GM19099 (cell line): ENCODE data around the gene DOCK2.

Experiments used
- POLR2A ChIP-seq: IDR thresholded peaks from 3 replicates; pipeline ENCODE4 v1.6.1; 2011; ENCODE audit warnings: low read depth; ENCODE audit not compliant: insufficient read length; ENCODE audit errors: extremely low read depth

The DOCK2 gene

DNA sequence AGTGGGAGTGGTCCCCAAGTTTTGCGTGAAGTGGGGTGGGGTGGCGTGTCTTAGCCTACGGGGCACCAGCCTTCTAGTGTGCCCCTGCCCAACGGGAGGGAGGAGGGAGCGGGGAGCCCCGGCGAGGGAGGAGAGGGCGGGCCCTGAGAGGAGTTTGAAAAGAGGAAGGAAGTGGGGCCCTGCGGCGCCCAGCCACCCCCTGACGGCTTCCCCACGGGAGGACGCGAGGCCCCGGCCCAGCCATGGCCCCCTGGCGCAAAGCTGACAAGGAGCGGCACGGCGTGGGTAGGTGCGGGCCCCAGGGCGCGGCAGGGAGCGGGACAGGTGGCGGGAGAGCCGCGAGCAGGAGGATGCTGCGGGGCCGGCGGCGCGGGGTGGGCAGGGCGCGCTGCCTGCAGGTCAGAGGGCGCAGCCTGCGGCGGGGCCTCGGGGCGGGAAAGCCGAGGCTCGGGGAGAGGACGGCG, at the start of gene DOCK2:
TSS of gene DOCK2 (plus strand) at position 191 of the 464 bp plus-strand sequence. CDS start at position 243, 52 bp downstream.
- peak; percentile 78 for TF ChIP-seq POLR2A

DNA sequence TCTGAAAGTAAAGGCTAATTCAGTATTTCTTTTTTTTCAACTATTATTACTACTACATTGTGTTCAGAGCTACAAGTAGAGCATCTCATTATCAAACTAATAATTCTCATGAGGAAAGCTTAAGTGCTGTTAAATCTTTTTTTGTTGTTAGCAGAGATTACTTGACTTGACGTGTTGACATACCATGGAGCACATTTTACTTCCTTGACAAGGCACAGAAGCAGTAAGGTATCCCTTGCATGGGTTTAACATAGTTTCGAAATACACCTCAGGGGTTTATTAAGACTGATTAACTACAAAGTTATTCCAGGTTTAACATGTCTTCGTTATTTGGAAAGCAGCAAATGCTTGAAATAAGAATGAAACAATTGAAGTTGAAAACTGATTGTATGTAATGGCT, 46.5 kb upstream of the DOCK2 start:
- TF ChIP-seq POLR2A: no peak

DNA sequence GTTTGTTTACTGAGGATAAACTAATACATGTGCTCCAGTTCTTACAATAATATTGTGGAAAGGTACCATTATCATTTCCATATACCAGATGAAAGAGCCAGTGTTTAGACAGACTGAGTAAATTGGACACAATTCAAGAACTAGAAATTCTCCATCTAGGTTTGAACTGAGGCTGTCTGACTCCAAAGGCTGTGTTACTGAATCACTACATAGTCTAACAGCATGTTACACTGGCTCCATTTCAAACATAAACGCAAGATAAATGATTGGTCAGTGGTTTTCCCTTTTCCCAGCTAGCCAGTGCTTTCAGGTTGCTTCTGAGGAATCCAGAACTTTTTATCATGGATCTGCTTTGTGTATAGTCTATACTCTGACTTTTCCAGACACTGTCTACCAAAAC, 45.4 kb upstream of the DOCK2 start:
- TF ChIP-seq POLR2A: no peak

DNA sequence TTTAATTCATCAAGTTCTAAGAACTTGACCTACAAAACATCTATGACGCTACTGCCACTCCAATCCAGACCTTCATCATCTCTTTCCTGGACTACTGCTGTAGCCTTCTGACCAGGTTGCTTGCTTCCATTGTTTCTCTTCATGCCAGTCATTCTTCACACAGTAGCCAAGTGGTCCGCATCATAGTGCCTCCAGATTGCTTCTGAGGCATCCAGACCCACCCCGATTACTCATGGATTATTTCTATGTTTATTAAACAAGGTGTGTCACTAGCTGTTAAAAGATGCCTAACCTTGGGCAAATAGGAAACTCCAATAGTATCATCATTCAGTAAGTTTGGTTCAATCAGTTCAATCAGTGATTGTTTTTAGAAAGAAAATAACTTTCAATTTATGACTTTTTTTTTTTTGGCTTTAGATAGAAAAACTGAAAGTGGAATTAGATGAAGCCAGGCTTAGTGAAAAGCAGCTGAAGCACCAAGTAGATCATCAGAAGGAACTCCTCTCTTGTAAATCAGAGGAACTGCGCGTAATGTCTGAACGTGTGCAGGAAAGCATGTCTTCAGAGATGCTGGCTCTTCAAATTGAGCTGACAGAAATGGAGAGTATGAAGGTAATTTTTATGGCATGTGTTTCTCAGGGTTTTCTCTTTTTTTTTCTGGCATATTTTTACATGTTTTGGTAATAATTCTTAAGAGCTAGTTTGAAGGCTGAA, 44.0 kb upstream of the DOCK2 start:
- TF ChIP-seq POLR2A: no peak

DNA sequence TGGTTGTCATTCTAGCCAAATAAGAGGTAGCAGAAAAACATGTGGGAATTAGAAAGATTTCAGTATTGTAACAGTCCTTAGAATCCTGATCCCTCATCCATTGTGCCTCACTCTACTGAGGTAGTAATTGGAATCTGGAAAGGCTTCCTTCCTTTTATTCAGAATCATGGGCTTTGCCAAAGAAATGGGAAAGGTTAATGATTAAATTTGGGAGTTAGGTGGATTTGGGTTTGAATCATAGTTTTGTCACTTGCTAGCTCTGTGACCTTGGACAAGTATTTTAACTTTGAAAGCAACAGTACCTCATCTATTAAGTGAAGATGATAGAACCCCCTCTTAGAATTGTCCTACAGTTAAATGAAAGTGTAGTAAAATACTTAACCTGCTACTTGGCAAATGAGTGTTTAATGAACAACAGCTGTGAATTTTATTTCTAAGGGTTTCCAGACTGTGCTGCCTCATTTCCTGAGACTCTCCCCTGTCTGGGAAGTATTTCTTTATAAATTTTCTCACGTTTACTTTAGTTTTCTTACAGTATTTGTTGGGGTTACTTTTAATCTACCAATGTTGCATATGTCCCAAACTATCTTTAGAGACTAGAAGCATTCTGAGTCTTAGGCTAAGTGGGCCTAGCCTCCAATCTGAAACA, 41.8 kb upstream of the DOCK2 start:
- no peak for TF ChIP-seq POLR2A

DNA sequence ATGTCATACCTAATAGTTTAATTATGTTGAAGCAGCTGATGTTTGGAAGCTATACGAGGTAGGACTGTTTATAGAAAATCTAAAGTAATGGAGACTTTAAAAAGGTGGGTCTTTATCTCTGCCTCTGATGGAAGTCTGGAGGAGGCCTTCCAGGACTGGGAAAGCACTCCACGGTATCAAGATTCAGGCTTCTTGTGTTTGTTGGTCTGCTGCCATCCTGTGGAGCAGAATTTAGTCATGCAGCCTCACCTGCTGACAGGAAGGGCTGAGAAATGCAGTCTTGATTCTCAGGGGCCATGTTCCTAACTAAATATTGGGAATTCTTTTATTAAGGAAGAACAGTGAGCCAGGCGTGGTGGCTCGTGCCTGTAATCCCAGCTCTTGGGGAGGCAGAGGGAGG, 37.6 kb upstream of the DOCK2 start:
- no peak for TF ChIP-seq POLR2A

DNA sequence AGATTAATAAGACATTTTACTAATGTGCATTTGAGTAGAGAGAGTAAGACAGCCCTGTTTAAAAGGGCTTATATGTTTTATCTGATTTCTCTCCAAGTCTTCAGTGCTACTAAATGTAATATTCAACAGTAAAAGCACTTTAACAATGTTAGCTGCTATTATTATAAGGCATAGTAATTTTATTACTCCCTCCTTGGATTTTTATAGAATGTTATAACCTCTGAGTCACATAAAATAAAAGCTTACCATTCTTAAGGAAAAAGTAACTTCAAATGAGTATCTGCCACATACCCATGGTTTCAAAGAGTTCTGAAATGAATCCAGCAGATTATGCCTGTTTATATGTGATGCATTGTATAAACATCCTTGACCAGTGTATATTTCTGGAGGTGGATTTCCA, 34.5 kb upstream of the DOCK2 start:
- no peak for TF ChIP-seq POLR2A

DNA sequence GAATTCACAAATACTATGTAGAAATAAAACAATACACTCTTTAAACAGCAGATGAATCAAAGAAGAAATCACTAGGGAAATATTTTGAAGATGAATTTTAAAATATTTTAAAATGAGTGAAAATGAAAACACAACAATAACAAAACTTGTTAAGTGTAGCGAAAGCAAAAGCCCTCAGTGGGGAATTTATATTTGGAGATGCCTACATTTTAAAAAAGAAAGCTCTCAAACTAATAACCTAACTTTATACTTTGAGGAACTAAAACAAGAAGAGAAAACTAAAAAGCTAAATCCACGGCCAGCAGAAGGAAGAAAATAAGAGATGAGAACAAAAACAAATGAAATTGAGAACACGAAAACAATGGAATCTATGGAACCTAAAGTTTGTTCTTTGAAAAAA, 30.8 kb upstream of the DOCK2 start:
- TF ChIP-seq POLR2A: no peak

DNA sequence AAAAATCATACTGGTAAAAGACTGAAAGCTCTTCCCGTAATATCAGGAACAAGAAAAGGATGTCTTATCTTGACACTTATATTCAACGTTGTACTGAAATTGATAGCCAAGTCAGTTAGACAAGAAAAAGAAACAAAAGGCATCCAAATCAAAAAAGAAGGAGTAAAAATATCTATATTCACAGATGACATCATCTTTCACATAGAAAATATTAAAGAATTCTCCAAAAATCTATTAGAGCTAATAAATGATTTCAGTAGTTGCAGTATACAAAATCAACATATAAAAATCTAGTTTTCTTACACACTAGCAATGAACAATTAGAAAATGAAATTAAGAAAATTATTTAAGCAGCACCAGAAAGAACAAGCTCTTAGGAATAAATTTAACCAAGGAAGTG, 29.2 kb upstream of the DOCK2 start:
- TF ChIP-seq POLR2A: no peak

DNA sequence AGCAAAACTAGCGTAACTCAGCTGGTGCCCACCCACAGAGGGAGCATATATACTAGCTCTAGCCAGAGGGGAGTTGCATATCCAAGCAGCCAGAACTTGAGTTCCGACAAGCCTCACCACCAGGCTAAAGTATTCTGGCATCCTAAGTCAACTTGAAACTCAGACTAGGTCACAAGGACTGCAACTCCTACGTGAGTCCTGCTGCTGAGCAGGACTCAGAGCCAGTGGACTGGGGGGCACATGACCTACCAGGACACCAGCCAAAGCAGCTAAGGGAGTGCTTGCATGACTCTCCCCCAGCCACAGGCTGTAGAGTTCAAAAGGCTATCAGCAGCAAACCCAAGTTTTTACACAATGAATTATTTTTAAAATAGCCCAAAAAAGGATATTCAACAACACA, 27.4 kb upstream of the DOCK2 start:
- TF ChIP-seq POLR2A: no peak

DNA sequence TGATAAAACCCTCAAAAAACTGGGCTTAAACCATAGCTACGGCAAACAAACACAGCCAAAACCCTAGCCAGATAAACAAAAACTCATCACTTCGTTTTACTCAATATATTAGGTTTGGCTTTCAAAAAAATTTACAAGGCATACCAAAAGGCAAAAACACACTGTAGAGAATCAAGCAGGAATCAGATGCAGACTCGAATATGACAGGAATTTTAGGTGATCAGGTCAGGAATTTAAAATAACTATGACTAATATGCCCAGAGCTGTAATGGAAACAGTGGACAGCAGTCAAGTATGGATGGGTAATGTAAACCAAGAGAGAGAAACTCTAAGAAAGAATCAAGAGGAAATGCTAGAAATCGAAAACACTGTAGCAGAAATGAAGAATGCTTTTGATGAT, 26.5 kb upstream of the DOCK2 start:
- no peak for TF ChIP-seq POLR2A

DNA sequence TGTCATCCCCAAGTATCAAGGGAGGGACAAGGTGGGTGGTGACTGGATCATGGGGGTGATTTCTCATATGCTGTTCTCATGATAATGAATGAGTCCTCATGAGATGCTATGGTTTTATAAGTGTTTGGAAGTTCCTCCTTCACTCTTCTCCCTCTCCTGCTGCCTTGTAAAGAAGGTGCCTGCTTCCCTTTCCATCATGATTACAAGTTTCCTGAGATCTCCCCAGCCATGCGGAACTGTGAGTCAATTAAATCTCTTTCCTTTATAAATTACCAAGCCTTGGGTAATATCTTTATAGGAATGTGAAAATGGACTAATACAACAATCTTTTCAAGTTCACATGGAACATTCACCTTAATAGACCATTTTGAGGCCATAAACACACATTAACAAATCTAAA, 21.5 kb upstream of the DOCK2 start:
- TF ChIP-seq POLR2A: no peak

DNA sequence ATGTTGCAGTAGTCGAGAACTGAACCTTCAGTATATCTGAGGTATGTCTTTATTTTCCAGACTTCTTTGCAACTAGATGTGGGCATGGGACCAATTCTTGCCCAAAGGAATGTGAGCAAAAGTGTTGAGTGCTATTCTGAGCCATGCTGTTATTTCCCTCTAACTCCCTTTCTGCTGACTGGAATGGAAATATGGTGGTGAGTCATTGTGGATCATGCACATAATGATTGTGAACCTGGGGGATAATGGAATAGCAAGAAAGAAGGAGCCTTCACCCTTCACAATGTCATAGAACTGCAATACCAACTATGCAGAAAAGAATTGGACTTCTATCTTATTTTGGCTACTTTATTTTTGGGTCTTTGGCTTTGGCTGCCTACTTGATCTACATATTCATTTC, 10.3 kb upstream of the DOCK2 start:
- TF ChIP-seq POLR2A: no peak

DNA sequence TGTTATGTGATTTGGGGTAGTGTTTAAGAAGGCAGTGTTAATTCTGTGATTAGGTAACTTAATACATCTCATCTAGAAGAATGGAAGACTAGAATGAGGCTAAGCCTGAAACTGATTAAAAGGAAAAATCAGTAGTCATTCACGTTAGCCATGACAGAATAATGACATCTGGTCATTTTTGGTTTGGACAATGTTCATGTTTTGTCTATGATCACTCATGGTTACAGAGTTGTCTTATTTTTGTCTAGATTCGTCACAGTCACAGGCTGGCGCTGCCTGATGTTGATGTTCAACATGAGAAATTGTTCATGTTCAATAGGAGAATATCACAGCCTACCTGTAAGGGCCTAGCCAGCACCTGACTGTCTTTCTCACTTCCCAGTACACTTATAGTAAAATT, 9.5 kb upstream of the DOCK2 start:
- TF ChIP-seq POLR2A: no peak

DNA sequence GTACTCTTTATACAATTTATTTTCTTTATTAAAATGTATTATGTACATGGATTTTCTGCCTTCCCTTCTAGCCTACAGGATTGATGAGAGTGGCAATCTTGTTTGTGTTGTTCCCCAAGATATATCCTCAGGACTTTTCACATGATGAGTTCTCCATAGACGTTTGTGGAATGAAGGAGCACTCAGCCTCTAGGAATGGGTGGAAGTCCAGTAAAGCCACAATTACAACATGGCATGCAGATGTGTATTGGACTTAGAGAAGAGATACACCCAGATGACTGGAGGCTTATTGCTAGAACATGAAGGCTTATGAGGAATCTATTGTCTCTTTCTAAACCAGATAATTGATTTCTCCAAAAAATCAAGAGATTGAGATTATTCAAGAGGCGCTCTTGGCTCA, 8.2 kb upstream of the DOCK2 start:
- TF ChIP-seq POLR2A: no peak

DNA sequence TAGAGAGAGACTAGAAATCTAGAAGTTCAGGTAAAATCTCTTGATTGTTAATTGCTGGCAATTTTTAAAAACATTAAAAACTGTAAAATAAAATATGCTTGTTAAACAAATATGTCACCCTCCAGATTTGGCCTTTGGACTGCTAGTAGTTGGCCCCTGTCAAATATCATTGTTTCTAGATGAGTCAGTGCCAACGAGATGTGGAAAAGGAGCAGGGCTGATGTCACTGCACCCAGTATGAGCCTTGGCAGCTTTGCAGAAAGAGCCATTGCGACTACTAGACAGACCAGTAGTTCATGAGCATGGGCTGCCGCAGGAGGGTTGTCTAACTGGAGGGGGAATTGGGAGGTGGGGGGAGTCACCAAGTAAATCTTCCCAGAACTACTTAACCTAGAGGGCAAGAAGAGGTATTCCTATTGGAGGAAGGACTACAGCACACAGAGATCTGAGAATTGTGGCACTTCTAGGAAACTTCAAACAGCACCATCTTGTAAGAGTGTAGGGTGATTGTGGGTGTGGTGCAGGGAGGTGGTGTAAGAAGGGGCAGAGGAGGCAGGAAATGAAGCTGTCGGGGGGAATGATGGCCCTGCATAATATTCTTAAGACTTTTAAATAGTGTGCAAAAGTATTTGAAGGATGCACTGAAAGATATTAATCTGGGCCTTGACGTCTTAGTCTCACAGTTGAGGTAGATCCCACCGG, 7.1 kb upstream of the DOCK2 start:
- TF ChIP-seq POLR2A: no peak
